CD4-positive, alpha-beta T cell treated with Interleukin-10 for 1 hour (primary cell): ENCODE results near the gene GSTA1.
"Not testable (repeated sequence)": the region's sequence is repeated elsewhere in the genome, so short reads cannot be mapped to it uniquely, and the experiment has no call there.

Experiments used
- DNase-seq: peaks from one replicate; pipeline ENCODE4 v3.0.0-alpha.2; 2020

GSTA1 gene

GRCh38 chr6:52803668-52804255 lies at the start of gene GSTA1:
GSTA1 (minus strand) TSS chr6:52803816; CDS start chr6:52799267, 4,549 bp downstream.
- DNase-seq: not testable (repeated sequence)

- no peak for DNase-seq
Observed at GRCh38 chr6:52849137-52849536, 45.5 kb upstream of the GSTA1 start.

DNA sequence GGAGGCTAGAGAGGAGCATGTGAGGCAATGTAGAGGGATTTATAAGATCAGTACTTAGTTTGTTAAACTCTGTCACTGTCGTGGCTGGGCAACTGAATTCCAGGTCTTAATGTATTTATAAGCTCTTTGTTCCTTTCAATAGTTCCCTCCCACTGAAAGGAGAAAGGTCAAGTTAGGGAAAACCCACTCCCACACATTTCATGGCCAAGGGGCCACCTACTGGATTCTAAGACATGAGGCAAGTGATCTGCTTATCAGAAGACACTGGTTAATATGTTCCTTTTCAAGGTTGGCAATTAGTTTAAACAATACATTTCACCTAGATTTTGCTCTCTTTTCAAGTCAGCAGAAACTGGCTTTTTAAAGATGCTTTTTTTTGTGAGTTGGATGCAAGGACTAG lies 42.4 kb upstream of the GSTA1 start:
- no peak for DNase-seq

- DNase-seq: no peak
Observed at GRCh38 chr6:52843605-52844004, 40.0 kb upstream of the GSTA1 start.

DNA sequence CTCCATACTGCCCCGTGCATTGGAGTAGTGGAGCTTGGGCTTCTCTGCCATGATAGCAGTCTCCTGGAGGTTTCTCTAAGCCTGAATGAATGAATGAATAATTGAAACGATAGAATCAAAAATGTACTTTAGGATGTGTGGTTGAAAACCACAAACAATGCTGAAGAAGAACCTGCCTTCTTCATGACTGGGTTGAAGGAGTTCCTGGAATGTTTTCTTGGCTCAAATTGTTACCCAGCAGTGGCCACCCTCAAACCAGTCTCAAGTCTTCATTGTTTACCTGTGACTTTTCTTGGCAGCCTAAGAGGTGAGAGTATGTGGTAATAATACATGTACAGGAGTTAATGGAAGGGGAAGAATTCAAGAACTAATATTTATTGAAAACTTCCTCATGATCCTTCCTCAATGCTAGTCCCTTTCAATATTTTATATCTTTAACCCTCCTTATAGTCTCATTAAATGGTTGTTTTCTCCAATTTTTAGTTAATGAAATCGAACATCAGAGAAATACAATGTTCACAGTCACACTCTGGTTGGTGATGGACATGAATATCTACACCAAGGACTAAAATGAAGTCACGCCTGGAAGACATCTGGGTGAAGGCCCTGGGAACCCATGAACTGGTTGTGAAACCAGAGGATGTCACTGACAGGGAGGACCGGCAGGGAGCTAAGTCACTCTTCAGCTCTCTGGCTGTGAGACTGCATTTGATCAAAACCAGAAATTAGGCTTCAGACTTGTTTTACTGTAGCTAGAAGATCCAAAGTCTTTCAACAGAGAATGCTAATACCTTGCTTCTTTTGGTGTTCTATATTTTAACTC lies 37.4 kb upstream of the GSTA1 start, which contains the start of gene GSTA5:
Gene GSTA5 (minus strand): TSS at position 51 of the 823 bp plus-strand sequence.
- DNase-seq: no peak

- DNase-seq: peak; percentile 55
Observed at GRCh38 chr6:52839124-52840055, 35.8 kb upstream of the GSTA1 start.

DNA sequence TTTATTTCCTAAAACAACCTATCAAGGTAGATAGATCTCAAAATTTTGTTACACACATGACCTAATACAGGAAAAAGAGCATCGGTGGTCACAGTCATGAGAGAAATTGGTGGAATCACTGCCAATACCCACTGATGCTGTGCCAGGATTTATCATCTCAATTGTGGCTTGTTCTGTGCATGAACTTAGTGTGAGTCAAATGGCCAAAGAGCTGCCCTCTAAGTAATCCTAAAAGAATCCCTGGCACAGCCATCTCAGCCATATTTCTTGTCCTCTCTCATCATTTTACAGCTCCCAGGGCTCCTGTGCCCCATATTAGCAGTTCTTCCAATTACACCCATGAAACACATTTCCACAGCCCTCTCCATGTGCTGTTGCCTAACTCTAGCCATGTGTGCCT lies 30.9 kb upstream of the GSTA1 start:
- no peak for DNase-seq

DNA sequence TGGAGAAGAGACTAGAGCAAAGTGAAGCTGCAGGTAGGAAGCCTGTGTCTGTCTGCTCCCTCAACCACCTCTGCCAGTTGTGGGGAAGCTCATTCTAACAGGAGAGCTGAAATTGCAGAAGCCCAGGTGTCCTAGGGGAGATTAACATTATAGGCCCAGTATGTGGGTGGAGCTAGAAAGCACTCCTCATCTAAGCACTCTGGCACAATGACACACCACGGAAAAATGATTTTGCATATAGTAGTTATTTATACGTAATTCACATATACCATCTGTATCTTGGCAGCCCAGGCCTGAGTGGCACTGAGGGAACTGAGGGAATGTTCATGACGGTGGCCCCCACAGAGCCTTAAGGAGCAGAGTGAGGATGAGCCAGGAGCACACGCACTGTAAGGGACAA lies 27.3 kb upstream of the GSTA1 start:
- not testable (repeated sequence) for DNase-seq

DNA sequence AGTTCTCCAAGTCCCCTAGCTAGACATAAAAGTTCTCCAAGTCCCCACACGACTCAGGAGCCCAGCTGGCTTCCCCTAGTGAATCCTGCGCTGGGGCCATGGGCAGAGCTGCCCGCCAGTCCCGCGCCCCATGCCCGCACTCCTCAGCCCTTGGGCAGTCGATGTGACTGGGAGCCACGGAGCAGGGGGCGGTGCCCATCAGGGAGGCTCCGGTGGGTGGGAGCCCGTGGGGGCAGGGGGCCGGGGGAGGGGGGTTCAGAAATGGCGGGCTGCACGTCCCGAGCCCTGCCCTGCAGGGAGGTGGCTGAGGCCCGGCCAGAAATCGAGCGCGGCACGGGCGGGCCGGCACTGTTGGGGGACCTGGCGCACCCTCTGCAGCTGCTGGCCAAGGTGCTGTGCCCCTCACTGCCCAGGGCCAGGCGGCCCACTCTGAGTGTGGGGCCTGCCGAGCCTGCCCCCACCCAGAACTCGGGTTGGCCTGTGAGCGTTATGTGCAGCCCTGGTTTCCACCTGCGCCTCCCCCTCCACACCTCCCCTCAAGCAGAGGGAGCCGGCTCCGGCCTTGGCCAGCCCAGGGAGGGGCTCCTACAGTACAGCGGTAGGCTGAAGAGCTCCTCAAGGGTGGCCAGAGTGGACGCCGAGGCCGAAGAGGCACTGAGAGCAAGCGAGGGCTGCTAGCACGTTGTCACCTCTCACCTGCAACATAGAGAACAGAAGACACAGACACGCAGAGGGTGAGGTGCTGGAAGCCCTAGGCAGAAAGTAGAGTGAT lies 25.6 kb upstream of the GSTA1 start:
- no peak for DNase-seq

- not testable (repeated sequence) for DNase-seq
Observed at GRCh38 chr6:52828621-52829020, 25.0 kb upstream of the GSTA1 start.

DNA sequence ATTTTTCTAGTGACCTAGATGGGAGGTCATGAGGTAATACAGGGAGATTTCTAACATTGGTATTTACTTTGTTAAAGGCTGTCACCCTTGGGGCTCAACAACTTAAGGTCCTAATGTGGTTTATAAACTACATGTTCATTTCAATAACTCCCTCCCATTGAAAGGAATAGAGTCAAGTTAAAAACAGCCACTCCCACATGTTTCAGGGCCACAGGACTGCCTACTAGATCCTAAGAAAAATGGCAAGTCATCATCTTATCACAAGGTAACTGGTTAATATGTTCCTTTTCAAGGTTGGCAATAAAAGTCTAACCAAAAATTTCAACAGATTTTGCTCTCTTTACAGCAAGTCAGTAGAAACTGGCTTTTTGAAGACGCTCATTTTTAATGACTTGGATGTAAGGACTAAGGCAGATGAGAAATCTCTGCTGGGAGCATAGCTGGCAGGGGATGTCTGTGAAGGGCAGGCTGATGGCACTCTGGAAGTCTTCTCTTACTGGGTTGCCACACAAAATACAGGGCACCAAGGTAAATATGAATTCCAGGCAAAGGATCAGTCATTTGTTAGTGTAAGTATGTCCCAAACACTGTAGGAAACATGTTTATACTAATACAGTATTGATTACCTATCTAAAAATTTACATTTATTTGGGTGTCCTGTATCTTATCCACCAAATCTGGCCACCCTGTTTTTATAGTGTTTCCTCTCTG lies 23.6 kb upstream of the GSTA1 start:
- not testable (repeated sequence) for DNase-seq

DNA sequence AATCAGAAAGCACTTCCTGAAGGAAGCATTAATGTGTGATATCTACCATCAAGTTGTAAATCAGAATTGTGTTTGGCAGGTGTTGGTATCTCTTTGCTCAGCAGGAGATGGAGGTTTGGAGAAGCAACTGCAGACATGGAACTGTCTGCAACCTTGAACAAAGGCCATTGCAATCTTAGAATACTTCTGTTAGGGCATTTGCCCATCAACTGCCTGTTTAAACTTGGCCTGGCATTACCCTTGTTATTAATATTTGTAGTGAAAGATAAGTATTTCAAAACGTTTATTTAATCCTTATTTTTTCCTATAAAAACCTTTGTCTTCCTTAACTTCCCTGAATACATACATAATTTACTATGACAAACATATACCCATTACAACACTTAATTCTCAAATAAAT lies 22.9 kb upstream of the GSTA1 start:
- no peak for DNase-seq

DNA sequence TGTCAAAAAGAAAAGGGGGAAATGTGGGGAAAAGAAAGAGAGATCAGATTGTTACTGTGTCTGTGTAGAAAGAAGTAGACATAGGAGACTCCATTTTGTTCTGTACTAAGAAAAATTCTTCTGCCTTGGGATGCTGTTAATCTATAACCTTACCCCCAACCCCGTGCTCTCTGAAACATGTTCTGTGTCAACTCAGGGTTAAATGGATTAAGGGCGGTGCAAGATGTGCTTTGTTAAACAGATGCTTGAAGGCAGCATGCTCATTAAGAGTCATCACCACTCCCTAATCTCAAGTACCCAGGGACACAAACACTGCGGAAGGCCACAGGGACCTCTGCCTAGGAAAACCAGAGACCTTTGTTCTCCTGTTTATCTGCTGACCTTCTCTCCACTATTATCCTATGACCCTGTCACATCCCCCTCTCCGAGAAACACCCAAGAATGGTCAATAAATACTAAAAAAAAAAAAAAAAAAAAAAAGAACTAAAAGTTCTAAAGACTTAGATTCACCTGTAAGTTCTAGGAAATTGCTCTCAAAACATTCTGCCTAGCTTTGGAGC lies 22.4 kb upstream of the GSTA1 start:
- DNase-seq: not testable (repeated sequence)

GRCh38 chr6:52825270-52825793 lies 21.7 kb upstream of the GSTA1 start:
- DNase-seq: not testable (repeated sequence)

DNA sequence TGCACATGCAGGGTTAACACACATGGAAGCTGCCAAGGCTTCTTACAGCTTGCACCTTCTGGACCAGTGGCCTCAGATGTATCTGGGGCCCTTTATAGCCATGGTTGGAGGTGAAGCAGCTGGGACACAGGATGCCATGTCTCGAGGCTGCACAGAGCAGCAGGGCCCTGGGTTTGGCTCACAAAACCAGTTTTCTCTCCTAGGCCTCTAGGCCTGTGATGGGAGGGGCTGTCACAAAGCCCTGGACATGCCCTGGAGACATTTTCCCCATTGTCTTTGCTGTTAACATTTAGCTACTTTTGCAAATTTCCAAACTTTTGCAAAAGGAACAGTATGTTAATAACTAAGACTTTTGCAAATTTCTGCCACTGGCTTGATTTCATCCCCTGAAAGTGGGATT lies 18.2 kb upstream of the GSTA1 start:
- no peak for DNase-seq

DNA sequence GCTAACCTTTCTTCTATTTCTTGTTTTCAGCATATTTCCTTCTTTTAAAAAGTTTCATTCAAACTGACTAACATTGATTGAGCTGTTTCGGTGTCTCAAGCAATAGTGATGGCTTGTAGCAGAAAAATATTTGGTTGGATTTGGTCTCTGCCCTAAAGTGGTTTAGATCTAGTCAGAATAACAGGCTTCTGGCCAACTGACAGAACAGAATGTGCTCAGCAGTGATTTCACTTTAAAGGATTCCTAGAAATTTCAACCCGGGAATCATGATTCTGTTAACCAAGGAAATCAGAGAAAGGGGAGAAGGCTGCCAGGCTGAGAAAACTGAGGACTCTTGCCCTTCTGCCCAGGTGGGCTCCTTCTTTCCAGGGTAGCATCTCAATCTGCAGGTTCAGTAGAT lies 16.6 kb upstream of the GSTA1 start:
- DNase-seq: no peak

DNA sequence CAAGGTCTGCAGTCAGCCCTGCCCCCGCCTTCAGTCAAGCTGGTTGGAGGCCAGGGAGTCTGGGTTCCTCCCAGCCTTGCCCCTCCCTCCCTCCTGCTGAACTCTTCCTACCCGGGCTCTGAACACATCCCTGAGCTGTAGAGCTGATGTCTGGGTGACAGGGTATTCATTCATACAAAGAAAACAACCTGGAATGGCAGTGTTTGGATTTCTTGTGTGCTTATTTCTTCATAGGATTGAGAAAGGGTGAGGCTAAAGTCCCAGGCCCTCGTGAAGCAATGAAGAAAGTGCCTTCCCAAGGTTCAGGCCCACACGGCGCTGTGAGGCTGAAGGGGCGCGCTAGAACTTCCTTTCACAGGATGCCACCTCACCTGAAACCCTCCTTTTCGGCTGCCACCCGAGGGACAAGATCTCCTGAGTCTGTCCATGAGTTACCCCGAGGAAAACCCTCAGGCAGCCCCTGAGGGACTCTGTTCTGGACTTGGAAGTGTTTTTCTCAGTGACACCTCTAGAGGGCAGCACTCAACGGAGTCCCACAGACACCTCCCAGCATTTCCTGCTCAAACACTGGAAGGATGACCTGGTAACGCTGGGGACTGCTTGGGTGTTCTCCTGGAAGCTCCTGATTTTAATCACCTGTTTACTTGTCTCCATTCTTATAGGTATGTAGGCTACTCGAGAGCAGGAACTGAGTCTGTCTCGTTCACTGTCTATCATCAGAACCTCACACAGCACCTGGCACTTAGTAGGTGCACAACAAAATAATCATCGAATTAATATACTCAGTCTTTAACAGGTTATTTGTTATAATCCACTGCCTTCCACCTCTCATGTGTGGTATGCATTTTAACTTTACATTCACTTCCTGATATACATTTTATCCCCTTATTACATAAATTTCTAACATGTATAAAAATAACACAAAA lies 11.8 kb upstream of the GSTA1 start:
- DNase-seq: peak; percentile 48

DNA sequence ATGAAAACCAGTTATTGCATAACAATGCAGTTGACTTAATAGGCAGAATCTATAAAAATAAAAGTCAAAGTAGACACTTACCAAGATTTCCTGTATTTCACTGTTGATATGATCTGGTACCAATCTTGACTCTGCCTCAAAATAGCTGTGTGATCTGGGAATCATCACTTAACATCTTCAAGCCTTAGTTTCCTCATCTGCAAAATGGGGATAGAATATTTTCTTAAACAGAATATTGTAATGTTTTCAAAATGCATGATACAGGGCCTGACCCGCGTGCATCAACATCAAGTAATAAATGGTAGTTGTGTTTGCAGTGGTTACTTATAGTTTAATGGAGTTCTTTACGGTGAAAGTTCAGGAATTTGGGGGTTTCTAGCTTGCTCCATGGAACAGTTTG lies 10.9 kb upstream of the GSTA1 start:
- DNase-seq: not testable (repeated sequence)

- DNase-seq: not testable (repeated sequence)
Observed at GRCh38 chr6:52809777-52810176, 6.2 kb upstream of the GSTA1 start.

DNA sequence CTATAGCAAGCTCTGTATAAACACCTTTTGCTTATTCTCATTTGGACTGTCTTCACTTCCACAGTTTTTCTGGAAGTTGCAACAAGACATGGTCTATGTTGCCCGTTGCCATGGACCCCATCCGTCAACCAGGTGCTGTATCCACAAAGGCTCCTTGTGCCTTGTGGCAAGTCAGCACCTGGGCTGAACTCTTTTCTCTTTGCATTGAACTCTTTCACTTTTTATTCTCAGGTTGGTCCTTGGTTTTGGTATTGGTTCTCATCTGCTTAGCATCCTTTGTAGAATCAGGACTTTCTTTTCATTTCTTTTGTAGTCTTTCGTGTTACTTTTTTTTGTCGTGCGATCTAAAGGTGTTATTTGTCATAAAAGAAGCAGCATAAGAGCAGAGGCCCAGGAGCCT lies 5.0 kb upstream of the GSTA1 start:
- no peak for DNase-seq
